Activated naive CD8-positive, alpha-beta T cell treated with anti-CD3 and anti-CD28 coated beads, Interleukin-2, amount 50 U/mL, for 16 hours (primary cell): ENCODE results near the gene HEATR5B.
"Not testable (repeated sequence)": the region's sequence is repeated elsewhere in the genome, so short reads cannot be mapped to it uniquely, and the experiment has no call there.

Source experiments
- DNase-seq: peaks from one replicate; pipeline ENCODE4 v3.0.0-alpha.2; 2020; ENCODE audit warnings: low read depth, low spot score

The HEATR5B gene

DNA sequence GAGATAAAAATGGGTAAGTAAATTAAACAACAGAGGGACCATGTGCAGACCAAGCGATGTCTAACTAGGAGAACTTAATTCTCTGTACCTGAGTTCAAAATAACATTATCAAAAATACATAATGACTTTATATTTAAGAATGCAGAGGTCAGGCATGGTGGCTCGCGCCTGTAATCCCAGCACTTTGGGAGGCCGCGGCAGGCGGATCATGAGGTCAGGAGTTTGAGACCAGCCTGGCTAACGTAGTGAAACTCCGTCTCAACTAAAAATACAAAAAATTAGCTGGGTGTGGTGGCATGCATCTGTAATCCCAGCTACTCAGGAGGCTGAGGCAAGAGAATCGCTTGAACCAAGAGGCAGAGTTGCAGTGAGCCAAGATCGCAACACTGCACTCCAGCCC is 138.9 kb downstream of the HEATR5B start:
- not testable (repeated sequence) for DNase-seq

DNA sequence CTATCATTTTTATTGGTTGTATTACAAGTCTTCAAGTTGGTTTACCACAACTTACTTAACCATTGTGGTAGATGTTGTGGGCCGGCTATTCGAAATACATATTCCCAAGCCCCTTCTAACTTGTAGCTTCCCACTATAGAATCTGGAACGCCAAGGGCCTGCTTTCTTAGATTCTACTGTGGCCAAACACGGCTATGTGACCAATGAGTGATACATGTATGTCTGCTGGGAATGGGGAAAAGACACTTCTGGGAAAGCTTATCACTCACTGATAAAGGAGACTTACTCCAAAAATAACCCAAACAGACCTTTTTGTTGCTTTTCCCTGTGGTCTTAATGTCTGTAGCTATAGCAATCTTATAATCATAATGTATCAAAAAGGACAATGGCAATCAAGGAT is 142.3 kb downstream of the HEATR5B start:
- no peak for DNase-seq

DNA sequence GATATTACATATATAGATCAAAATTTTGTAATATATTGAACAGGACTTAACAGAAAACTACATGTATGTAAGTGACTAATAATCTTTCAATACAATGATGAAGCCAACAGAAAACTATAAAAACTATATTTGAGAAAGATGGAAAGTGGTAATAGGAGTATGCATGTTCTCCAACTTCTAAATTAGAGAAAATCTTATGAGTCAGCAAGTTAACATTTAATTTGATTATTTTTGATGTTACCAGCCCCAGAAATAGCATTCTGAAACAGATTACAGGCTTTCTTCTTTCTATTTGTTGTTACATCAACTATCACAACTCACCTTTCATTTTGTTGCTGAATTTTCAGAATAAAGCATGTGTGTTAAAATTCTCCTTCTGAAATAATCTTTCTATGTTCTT is 147.6 kb downstream of the HEATR5B start:
- not testable (repeated sequence) for DNase-seq

DNA sequence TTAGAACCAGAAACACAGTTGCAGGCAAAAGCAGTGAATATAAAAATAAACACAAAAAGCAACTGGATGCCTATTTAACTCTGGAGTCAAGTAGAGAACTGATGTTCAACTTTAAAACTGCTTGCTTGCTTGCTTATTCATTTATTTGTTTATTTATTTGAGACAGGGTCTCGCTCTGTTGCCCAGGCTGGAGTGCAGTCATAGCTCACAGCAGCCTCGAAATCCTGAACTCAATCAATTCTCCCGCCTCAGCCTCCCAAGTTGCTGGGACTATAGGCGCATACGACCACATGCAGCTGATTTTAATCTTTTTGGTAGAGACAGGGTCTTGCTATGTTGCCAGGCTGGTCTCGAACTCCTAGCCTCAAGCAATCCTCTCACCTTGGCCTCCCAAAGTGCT is 152.5 kb downstream of the HEATR5B start:
- not testable (repeated sequence) for DNase-seq
